HCT116 (cell line): ENCODE data around the gene SMC6.

Source experiments
- EZH2 ChIP-seq: fragments of 200-600 bp; sonication (generic); IDR thresholded peaks from 2 replicates; pipeline ENCODE4 v1.6.1; 2017; ENCODE audit warnings: antibody characterized with exemption, mixed run types
- EZH2phosphoT487 ChIP-seq: fragments of 200-600 bp; IDR thresholded peaks from 2 replicates; pipeline ENCODE4 v1.6.1; 2018; ENCODE audit warnings: antibody characterized with exemption, borderline replicate concordance
- POLR2A ChIP-seq: IDR thresholded peaks from 2 replicates; pipeline ENCODE4 v1.7.0; 2011; ENCODE audit warnings: borderline replicate concordance; ENCODE audit not compliant: insufficient read depth, insufficient read length; ENCODE audit errors: extremely low read depth
- TF ChIP-seq, protein P1 (sequence below), 3 experiments: fragments of 200-600 bp in 1 of 3; sonication (generic) in 1 of 3; IDR thresholded peaks in 2 of 3; conservative IDR thresholded peaks in 1 of 3; 2 replicates each; pipeline ENCODE4 v1.5.1; 2012 to 2017; ENCODE audit warnings: low read depth in 2 of 3, low read length in 2 of 3, antibody characterized with exemption in 1 of 3, borderline replicate concordance in 1 of 3, control low read depth in 1 of 3, mild to moderate bottlenecking in 1 of 3, mixed read lengths in 1 of 3, mixed run types in 1 of 3, moderate library complexity in 1 of 3; ENCODE audit not compliant: insufficient read depth in 1 of 3

- TF ChIP-seq, protein P1, sequence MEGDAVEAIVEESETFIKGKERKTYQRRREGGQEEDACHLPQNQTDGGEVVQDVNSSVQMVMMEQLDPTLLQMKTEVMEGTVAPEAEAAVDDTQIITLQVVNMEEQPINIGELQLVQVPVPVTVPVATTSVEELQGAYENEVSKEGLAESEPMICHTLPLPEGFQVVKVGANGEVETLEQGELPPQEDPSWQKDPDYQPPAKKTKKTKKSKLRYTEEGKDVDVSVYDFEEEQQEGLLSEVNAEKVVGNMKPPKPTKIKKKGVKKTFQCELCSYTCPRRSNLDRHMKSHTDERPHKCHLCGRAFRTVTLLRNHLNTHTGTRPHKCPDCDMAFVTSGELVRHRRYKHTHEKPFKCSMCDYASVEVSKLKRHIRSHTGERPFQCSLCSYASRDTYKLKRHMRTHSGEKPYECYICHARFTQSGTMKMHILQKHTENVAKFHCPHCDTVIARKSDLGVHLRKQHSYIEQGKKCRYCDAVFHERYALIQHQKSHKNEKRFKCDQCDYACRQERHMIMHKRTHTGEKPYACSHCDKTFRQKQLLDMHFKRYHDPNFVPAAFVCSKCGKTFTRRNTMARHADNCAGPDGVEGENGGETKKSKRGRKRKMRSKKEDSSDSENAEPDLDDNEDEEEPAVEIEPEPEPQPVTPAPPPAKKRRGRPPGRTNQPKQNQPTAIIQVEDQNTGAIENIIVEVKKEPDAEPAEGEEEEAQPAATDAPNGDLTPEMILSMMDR (IDR thresholded peaks at IDR 0.05 in 2 of 3, conservative IDR thresholded peaks at IDR 0.05 in 1 of 3; ENCODE audit: borderline replicate concordance in 1 of 3, insufficient read depth in 1 of 3, low read depth in 2 of 3, low read length in 2 of 3), result no peak
- TF ChIP-seq EZH2 (no peak), EZH2phosphoT487 (no peak), POLR2A (no peak)
These were observed 117.4 kb downstream of the SMC6 start for GRCh38 chr2:17636257-17636656.
